H9 (cell line): ENCODE data around the gene ALDH1B1. TPM values are rescaled to one million over a fixed set of nuclear protein-coding genes. Genes with fewer than 3 reads are reported as not detected.

Experiments
- DNase-seq: peaks from one replicate; pipeline ENCODE4 v3.0.0-alpha.2; 2017
- H2AFZ ChIP-seq: one replicate; pipeline ENCODE4 v1.6.1; 2013; ENCODE audit warnings: mild to moderate bottlenecking, low read length, control low read depth, moderate library complexity
- H2AK5ac ChIP-seq: 2 replicates; pipeline ENCODE4 v1.6.1; 2013; ENCODE audit warnings: low read length, control low read depth, mixed read lengths; ENCODE audit not compliant: insufficient read length
- H2BK120ac ChIP-seq: one replicate; pipeline ENCODE4 v1.6.1; 2013; ENCODE audit warnings: low read depth, mild to moderate bottlenecking, low read length, control low read depth, inconsistent platforms; ENCODE audit not compliant: poor library complexity, severe bottlenecking
- H2BK12ac ChIP-seq: 2 replicates; pipeline ENCODE4 v1.6.1; 2013; ENCODE audit warnings: low read length, control low read depth, mixed read lengths, low read depth; ENCODE audit not compliant: insufficient read length
- H2BK15ac ChIP-seq: 2 replicates; pipeline ENCODE4 v1.6.1; 2013; ENCODE audit warnings: low read depth, low read length, control low read depth
- H2BK20ac ChIP-seq: one replicate; pipeline ENCODE4 v1.6.1; 2013; ENCODE audit warnings: low read depth, mild to moderate bottlenecking, low read length, control low read depth, inconsistent platforms; ENCODE audit not compliant: poor library complexity, severe bottlenecking
- H2BK5ac ChIP-seq: 2 replicates; pipeline ENCODE4 v1.6.1; 2013; ENCODE audit warnings: low read length, control low read depth, mixed read lengths; ENCODE audit not compliant: insufficient read length
- H3K14ac ChIP-seq: 2 replicates; pipeline ENCODE4 v1.6.1; 2013; ENCODE audit warnings: low read length, control low read depth; ENCODE audit not compliant: insufficient read depth
- H3K18ac ChIP-seq: 2 replicates; pipeline ENCODE4 v1.6.1; 2013; ENCODE audit warnings: low read depth, mild to moderate bottlenecking, mixed read lengths, low read length, control low read depth; ENCODE audit not compliant: insufficient read length
- H3K23ac ChIP-seq: 2 replicates; pipeline ENCODE4 v1.6.1; 2013; ENCODE audit warnings: low read length, control low read depth, mixed read lengths, low read depth; ENCODE audit not compliant: insufficient read length
- H3K23me2 ChIP-seq: 2 replicates; pipeline ENCODE4 v1.6.1; 2013; ENCODE audit warnings: low read depth, mild to moderate bottlenecking, mixed read lengths, low read length, control low read depth; ENCODE audit not compliant: insufficient read length, poor library complexity, severe bottlenecking
- H3K27ac ChIP-seq: 2 replicates; pipeline ENCODE4 v1.5.1; 2013; ENCODE audit warnings: low read length, control low read depth, mixed read lengths, low read depth; ENCODE audit not compliant: insufficient read length
- H3K27me3 ChIP-seq: 2 replicates; pipeline ENCODE4 v1.6.1; 2013; ENCODE audit warnings: low read length, control low read depth, inconsistent platforms; ENCODE audit not compliant: insufficient read depth
- H3K4ac ChIP-seq: 2 replicates; pipeline ENCODE4 v1.6.1; 2013; ENCODE audit warnings: low read depth, mild to moderate bottlenecking, control low read depth, inconsistent platforms, low read length, moderate library complexity
- H3K4me1 ChIP-seq: 2 replicates; pipeline ENCODE4 v1.6.1; 2013; ENCODE audit warnings: low read length, control low read depth, inconsistent platforms; ENCODE audit not compliant: insufficient read depth
- H3K4me2 ChIP-seq: 2 replicates; pipeline ENCODE4 v1.6.1; 2013; ENCODE audit warnings: low read length, control low read depth, mixed read lengths; ENCODE audit not compliant: insufficient read length, insufficient read depth
- H3K56ac ChIP-seq: 2 replicates; pipeline ENCODE4 v1.6.1; 2013; ENCODE audit warnings: low read depth, mild to moderate bottlenecking, mixed read lengths, low read length, control low read depth; ENCODE audit not compliant: insufficient read length
- H3K79me1 ChIP-seq: 2 replicates; pipeline ENCODE4 v1.6.1; 2013; ENCODE audit warnings: low read depth, mild to moderate bottlenecking, moderate library complexity, low read length, control low read depth, inconsistent platforms; ENCODE audit not compliant: insufficient read depth, poor library complexity, severe bottlenecking
- H3K79me2 ChIP-seq: 2 replicates; pipeline ENCODE4 v1.6.1; 2013; ENCODE audit warnings: low read length, control low read depth, inconsistent platforms; ENCODE audit not compliant: insufficient read depth
- H3K9ac ChIP-seq: 2 replicates; pipeline ENCODE4 v1.6.1; 2013; ENCODE audit warnings: low read length, control low read depth, mixed read lengths; ENCODE audit not compliant: insufficient read length; ENCODE audit errors: extremely low read depth
- H3K9me3 ChIP-seq: one replicate; pipeline ENCODE4 v1.6.1; 2013; ENCODE audit warnings: low read depth, low read length, inconsistent platforms; ENCODE audit not compliant: control insufficient read depth
- H3T11ph ChIP-seq: one replicate; pipeline ENCODE4 v1.6.1; 2013; ENCODE audit warnings: mild to moderate bottlenecking, low read length, control low read depth, inconsistent platforms
- H4K20me1 ChIP-seq: one replicate; pipeline ENCODE4 v1.6.1; 2013; ENCODE audit not compliant: control insufficient read depth, insufficient read length, insufficient read depth
- H4K5ac ChIP-seq: 2 replicates; pipeline ENCODE4 v1.6.1; 2013; ENCODE audit warnings: low read depth, mild to moderate bottlenecking, mixed read lengths, low read length, control low read depth; ENCODE audit not compliant: insufficient read length
- H4K8ac ChIP-seq: replicated peaks from 2 replicates; pipeline ENCODE4 v1.6.1; 2013; ENCODE audit warnings: low read length, control low read depth, mixed read lengths, low read depth; ENCODE audit not compliant: insufficient read length
- H4K91ac ChIP-seq: 2 replicates; pipeline ENCODE4 v1.6.1; 2013; ENCODE audit warnings: low read depth, mild to moderate bottlenecking, moderate library complexity, mixed read lengths, low read length, control low read depth; ENCODE audit not compliant: insufficient read length
- H3K27ac Mint-ChIP-seq, 3 experiments: 2 replicates in 2 of 3; 3 replicates in 1 of 3; pipeline ENCODE4 v1.8.0; 2020 to 2021; ENCODE audit warnings: mixed read lengths in 3 of 3, mild to moderate bottlenecking in 1 of 3, moderate library complexity in 1 of 3
- H3K27me3 Mint-ChIP-seq: 2 replicates; pipeline ENCODE4 v1.8.0; 2021; ENCODE audit warnings: low read depth, mild to moderate bottlenecking, moderate library complexity, mixed read lengths
- H3K36me3 Mint-ChIP-seq, 3 experiments: 2 replicates in 2 of 3; 3 replicates in 1 of 3; pipeline ENCODE4 v1.8.0; 2020 to 2021; ENCODE audit warnings: low read depth in 3 of 3, mixed read lengths in 3 of 3; ENCODE audit not compliant: insufficient read depth in 1 of 3
- H3K4me1 Mint-ChIP-seq, 2 experiments: 2 replicates each; pipeline ENCODE4 v1.8.0; 2020; ENCODE audit warnings: mixed read lengths in 2 of 2
- H3K4me3 Mint-ChIP-seq, 2 experiments: 2 replicates in 1 of 2; 3 replicates in 1 of 2; pipeline ENCODE4 v1.8.0; 2020 to 2021; ENCODE audit warnings: mild to moderate bottlenecking in 2 of 2, mixed read lengths in 2 of 2, moderate library complexity in 1 of 2
- H3K9me3 Mint-ChIP-seq, 2 experiments: 2 replicates in 1 of 2; 3 replicates in 1 of 2; pipeline ENCODE4 v1.8.0; 2020; ENCODE audit warnings: mild to moderate bottlenecking in 2 of 2, mixed read lengths in 2 of 2, moderate library complexity in 1 of 2
- CTCF ChIP-seq: fragments of 200-600 bp; sonication (generic); conservative IDR thresholded peaks from 3 replicates; pipeline ENCODE4 v1.8.0; 2021; ENCODE audit warnings: antibody characterized with exemption, mild to moderate bottlenecking
- WGBS: extraction: QIAGEN DNeasy Blood & Tissue Kit; methylation state at CpG from one replicate; pipeline ENCODE4 v1.1.7; 2013; ENCODE audit warnings: missing lambda C conversion rate, low lambda C conversion rate, mixed read lengths; ENCODE audit not compliant: insufficient read length; ENCODE audit errors: extremely low coverage; 5-methylcytosine and 5-hydroxymethylcytosine counted together
- total RNA-seq: library from RNA; stranded (reverse); gene quantifications from 2 replicates; pipeline ENCODE4 v1.2.1, GENCODE V29; 2021

ALDH1B1 gene
- total RNA-seq, 1 experiment from 2014 or later, result 49.6 TPM

DNA sequence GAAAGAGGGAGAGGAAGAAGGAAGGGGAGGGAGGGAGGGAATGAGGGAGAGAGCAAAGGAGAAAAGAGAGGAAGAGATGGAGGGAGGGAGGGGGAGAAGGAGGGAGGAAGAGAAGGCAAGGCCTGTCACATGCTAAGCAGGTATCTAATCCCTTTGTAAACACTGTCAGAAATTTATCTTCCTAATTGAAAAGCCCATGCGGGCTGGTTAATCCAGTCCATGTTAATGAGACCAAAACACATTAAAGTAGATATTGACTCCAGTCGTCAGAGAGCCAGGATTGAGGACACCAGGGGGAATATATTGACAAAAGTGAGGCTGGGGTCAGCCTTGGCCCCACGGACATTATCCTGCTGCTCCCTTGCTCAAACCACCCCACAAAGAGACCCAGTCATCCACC is 37.4 kb upstream of the ALDH1B1 start:
- Mint-ChIP-seq H3K4me1 (peaks cover 21 to 36% of the 10 kb centered on the region in 2 experiments), H3K27me3 (peaks cover 88% of the 10 kb centered on the region), H3K9me3 (no peaks in the 10 kb centered on the region; a peak in 1 of 5 replicates), H3K36me3 (no peaks in the 10 kb centered on the region), H3K4me3 (no peak overlapping the region), H3K27ac (no peak overlapping the region)
- Histone ChIP-seq H2BK12ac (no peak overlapping the region), H2BK20ac (no peak overlapping the region), H3K4ac (no peak overlapping the region), H3T11ph (no peak overlapping the region), H3K14ac (no peak overlapping the region), H3K4me1 (no peaks in the 10 kb centered on the region), H3K9ac (no peak overlapping the region), H4K5ac (no peak overlapping the region), H4K20me1 (no peaks in the 10 kb centered on the region), H2BK15ac (no peak overlapping the region), H4K8ac (no peak overlapping the region), H3K18ac (no peak overlapping the region), H3K79me1 (no peaks in the 10 kb centered on the region), H2BK5ac (no peak overlapping the region), H3K23ac (no peak overlapping the region), H3K27me3 (no peaks in the 10 kb centered on the region; the same call in 1 of the 2 replicates), H3K23me2 (no peaks in the 10 kb centered on the region), H3K27ac (no peak overlapping the region), H4K91ac (no peak overlapping the region), H3K9me3 (no peaks in the 10 kb centered on the region), H2BK120ac (no peak overlapping the region), H2AFZ (no peak overlapping the region), H3K4me2 (no peak overlapping the region), H3K79me2 (no peaks in the 10 kb centered on the region), H3K56ac (no peak overlapping the region), H2AK5ac (no peak overlapping the region)
- no peak for DNase-seq
- TF ChIP-seq CTCF, result no peak
- no CpG with 5 or more reads among the region's 3 CpGs for WGBS
